ENCODE results near the gene SELENOV. TPM values are rescaled to one million over a fixed set of nuclear protein-coding genes. Genes with fewer than 3 reads are reported as not detected.

Gene SELENOV, protein sequence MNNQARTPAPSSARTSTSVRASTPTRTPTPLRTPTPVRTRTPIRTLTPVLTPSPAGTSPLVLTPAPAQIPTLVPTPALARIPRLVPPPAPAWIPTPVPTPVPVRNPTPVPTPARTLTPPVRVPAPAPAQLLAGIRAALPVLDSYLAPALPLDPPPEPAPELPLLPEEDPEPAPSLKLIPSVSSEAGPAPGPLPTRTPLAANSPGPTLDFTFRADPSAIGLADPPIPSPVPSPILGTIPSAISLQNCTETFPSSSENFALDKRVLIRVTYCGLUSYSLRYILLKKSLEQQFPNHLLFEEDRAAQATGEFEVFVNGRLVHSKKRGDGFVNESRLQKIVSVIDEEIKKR
- 2.0 and 4.3 TPM in 2 replicates for total RNA-seq
- polyA plus RNA-seq: 1.3 and 2.5 TPM in 2 replicates

DNA sequence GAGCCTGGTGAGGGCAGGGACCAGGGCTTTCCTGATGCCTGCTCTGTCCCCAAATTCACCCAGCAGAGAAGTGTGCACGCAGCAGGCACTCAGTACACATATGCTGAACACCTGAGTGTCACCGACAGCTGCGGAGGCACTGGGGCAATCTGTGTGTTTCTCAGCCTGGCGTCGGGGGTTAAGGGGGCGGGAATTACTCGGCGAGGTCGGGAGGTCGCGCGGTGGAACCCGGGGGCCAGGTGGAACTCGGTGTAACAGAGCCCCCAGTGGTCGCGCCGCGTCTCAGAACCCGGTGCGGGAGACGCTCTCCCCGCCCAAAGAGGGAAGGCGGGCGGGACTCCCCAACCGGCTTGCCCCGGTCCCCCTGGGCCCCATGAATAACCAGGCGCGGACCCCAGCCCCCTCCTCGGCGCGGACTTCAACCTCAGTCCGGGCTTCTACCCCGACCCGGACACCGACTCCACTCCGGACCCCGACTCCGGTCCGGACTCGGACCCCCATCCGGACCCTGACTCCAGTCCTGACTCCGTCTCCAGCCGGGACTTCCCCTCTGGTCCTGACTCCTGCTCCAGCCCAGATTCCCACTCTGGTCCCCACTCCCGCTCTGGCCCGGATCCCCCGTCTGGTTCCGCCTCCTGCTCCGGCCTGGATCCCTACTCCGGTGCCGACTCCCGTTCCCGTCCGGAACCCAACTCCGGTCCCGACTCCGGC is at the start of gene SELENOV:
Gene SELENOV (plus strand): TSS at position 300 of the 711 bp plus-strand sequence. CDS start 74 bp downstream, at position 374.
- DNase-seq (ENCODE audit: low read depth in 1 of 2, low spot score in 1 of 2): peak in 1 of 2 donors; percentile 43
- H3K36me3 ChIP-seq: no peaks in the 10 kb centered on the region
- TF ChIP-seq, protein P1, sequence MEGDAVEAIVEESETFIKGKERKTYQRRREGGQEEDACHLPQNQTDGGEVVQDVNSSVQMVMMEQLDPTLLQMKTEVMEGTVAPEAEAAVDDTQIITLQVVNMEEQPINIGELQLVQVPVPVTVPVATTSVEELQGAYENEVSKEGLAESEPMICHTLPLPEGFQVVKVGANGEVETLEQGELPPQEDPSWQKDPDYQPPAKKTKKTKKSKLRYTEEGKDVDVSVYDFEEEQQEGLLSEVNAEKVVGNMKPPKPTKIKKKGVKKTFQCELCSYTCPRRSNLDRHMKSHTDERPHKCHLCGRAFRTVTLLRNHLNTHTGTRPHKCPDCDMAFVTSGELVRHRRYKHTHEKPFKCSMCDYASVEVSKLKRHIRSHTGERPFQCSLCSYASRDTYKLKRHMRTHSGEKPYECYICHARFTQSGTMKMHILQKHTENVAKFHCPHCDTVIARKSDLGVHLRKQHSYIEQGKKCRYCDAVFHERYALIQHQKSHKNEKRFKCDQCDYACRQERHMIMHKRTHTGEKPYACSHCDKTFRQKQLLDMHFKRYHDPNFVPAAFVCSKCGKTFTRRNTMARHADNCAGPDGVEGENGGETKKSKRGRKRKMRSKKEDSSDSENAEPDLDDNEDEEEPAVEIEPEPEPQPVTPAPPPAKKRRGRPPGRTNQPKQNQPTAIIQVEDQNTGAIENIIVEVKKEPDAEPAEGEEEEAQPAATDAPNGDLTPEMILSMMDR (IDR thresholded peaks at IDR 0.05; ENCODE audit: low read depth, low read length): peak; percentile 13
- H3K27me3 ChIP-seq: peaks cover 19% of the 10 kb centered on the region
- H3K4me3 ChIP-seq: peak within 1 kb of the TSS; percentile 58
- no peak within 1 kb of the TSS for H3K27ac ChIP-seq
- H3K9me3 ChIP-seq (ENCODE audit: low read depth): no peaks in the 10 kb centered on the region
- no peaks in the 10 kb centered on the region for H3K4me1 ChIP-seq (ENCODE audit: low read depth)

DNA sequence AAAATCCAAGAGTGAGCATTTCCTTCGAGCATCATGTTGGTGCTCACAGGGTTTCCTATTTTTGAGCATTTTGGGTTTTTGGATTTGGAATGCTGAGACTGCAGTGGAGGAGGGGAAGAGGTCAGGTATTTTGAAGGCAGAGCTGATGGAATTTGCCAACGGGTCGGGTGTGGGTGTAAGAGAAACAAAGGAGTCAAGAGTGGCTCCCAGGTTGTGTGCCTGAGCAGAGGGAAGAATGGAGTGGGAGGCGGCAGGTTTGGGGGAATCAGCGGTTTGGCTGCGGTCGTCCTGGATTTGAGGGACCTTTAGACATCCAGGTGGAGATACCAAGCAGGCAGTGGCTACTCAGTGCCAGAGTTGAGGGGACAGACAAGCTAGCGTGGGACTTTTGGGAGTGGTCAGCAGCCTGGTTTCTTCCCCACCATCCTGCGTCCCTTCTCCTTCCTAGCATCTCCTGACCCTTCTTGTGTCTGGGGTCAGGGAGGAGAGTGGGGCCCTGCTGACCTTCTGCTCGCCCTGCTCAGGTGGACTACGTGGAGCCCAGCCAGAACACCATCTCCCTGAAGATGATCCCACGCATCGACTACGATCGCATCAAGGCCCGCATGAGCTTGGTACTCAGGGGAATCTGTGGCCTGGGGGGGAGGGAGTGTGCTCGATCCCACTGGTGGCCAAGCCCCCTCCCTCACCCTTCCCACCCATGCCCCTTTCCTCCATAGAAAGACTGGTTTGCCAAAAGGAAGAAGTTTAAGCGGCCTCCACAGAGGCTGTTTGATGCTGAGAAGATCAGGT is 48.8 kb upstream of the SELENOV start:
- Histone ChIP-seq H3K27me3 (no peaks in the 10 kb centered on the region), H3K27ac (no peak overlapping the region), H3K36me3 (peaks cover 65% of the 10 kb centered on the region), H3K9me3 (ENCODE audit: low read depth) (no peaks in the 10 kb centered on the region), H3K4me1 (ENCODE audit: low read depth) (no peaks in the 10 kb centered on the region), H3K4me3 (no peak overlapping the region)
- DNase-seq (ENCODE audit: low read depth in 1 of 2, low spot score in 1 of 2): no peak
- TF ChIP-seq, protein P1 (IDR thresholded peaks at IDR 0.05; ENCODE audit: low read depth, low read length): no peak

DNA sequence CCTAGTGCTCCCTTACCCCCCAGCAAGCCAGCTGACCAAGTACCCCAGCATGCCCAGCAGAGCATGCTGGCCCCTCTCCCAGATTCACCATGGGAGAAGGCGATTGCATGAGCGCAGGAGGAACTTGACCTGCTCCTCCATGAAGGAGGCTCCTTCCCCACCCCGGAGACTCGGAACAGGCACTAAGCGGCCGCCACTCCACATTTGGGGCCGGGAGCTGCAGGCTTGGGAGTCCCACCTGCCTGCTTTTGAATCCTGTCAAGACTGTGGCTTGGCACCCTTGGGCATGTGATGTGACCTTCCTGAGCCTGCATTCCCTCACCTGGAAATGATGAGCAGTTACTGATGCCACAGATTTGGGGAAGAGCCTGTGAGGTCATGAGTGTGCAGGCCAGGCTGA is 47.0 kb upstream of the SELENOV start:
- peaks cover 76% of the 10 kb centered on the region for H3K36me3 ChIP-seq

DNA sequence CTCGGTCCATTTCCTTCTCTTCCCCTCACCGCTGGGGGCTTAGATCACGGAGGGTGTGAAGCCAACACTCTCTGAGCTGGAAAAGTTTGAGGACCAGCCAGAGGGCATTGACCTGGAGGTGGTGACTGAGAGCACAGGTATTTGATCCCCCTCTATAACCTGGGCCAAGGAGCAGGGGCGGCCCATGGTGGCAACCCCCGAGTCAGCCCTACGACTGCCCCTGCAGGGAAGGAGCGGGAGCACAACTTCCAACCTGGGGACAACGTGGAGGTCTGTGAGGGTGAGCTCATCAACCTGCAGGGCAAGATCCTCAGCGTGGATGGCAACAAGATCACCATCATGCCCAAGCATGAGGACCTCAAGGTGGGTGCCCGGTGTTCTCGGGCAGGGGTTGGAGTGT is 45.9 kb upstream of the SELENOV start:
- Histone ChIP-seq H3K4me1 (ENCODE audit: low read depth) (no peaks in the 10 kb centered on the region), H3K4me3 (no peak overlapping the region), H3K36me3 (peaks cover 76% of the 10 kb centered on the region), H3K27ac (no peak overlapping the region), H3K27me3 (no peaks in the 10 kb centered on the region), H3K9me3 (ENCODE audit: low read depth) (no peaks in the 10 kb centered on the region)
- DNase-seq (ENCODE audit: low read depth in 1 of 2, low spot score in 1 of 2): no peak
- TF ChIP-seq, protein P1 (IDR thresholded peaks at IDR 0.05; ENCODE audit: low read depth, low read length): no peak

More for the DNA sequence above, 47.0 kb upstream of the SELENOV start:
- H3K9me3 ChIP-seq (ENCODE audit: low read depth): no peaks in the 10 kb centered on the region
- H3K4me1 ChIP-seq (ENCODE audit: low read depth): no peaks in the 10 kb centered on the region
- no peak overlapping the region for H3K27ac ChIP-seq
- DNase-seq (ENCODE audit: low read depth in 1 of 2, low spot score in 1 of 2): no peak
- no peak overlapping the region for H3K4me3 ChIP-seq
- TF ChIP-seq, protein P1 (IDR thresholded peaks at IDR 0.05; ENCODE audit: low read depth, low read length): no peak
- H3K27me3 ChIP-seq: no peaks in the 10 kb centered on the region

DNA sequence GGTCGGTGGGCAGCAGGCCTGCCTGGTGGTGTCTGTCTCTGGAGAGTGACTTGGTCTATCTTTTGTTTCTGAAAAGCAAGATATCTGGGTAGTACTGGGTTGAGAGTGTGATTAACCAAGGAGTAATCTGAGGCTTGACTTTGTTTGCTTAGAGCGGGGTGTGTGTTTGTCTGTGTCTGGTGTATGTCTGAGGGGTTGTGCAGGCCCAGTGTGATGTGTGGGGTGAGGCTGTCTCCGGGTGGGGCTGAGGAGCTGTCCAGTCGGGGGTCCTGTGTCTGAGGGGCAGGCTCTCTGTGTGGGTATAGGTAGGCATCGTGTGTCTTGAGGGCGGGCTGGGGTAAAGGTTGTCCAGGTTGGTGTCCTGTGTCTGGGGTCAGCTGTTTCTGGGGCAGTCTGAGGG is 45.4 kb upstream of the SELENOV start:
- Histone ChIP-seq H3K4me1 (ENCODE audit: low read depth) (no peaks in the 10 kb centered on the region), H3K4me3 (no peak overlapping the region), H3K36me3 (peaks cover 76% of the 10 kb centered on the region), H3K27me3 (no peaks in the 10 kb centered on the region), H3K9me3 (ENCODE audit: low read depth) (no peaks in the 10 kb centered on the region), H3K27ac (no peak overlapping the region)
- TF ChIP-seq, protein P1 (IDR thresholded peaks at IDR 0.05; ENCODE audit: low read depth, low read length): no peak
- no peak for DNase-seq (ENCODE audit: low read depth in 1 of 2, low spot score in 1 of 2)
